WTC11 (cell line): ENCODE measurements around the gene CRISP1. TPM values are rescaled to one million over a fixed set of nuclear protein-coding genes. Genes with fewer than 3 reads are reported as not detected.

Experiments
- ATAC-seq: fragments of 200-7000 bp; cut with Tn5 transposase; 2 replicates; pipeline ENCODE4 v1.10.0; 2021; ENCODE audit warnings: mild to moderate bottlenecking, moderate library complexity
- CTCF ChIA-PET: fragments of 300-600 bp; sonication (Branson Sonifier 250); formaldehyde crosslinking; loops from one replicate; lab custom pipeline; 2021; ENCODE audit warnings: antibody characterized with exemption; lab: Charles Lee
- POLR2A ChIA-PET: fragments of 350-600 bp; sonication (Branson Sonifier 250); formaldehyde crosslinking; loops from one replicate; lab custom pipeline; 2021; ENCODE audit warnings: antibody characterized with exemption; lab: Charles Lee
- DNase-seq: peaks from one replicate; pipeline ENCODE4 v3.0.0; 2021; ENCODE audit warnings: low spot score
- H3K27ac Mint-ChIP-seq: 2 replicates; pipeline ENCODE4 v1.8.0; 2021; ENCODE audit warnings: mixed read lengths
- H3K27me3 Mint-ChIP-seq: 2 replicates; pipeline ENCODE4 v1.8.0; 2021; ENCODE audit warnings: low read depth, mild to moderate bottlenecking, moderate library complexity, mixed read lengths
- H3K36me3 Mint-ChIP-seq: 2 replicates; pipeline ENCODE4 v1.8.0; 2021; ENCODE audit warnings: mixed read lengths
- H3K4me1 Mint-ChIP-seq: 2 replicates; pipeline ENCODE4 v1.8.0; 2022; ENCODE audit warnings: mixed read lengths
- H3K4me3 Mint-ChIP-seq: 2 replicates; pipeline ENCODE4 v1.8.0; 2021; ENCODE audit warnings: mild to moderate bottlenecking, moderate library complexity, mixed read lengths
- H3K9me3 Mint-ChIP-seq: 2 replicates; pipeline ENCODE4 v1.8.0; 2021; ENCODE audit warnings: mixed read lengths
- ARID4B ChIP-seq: sonication (generic); formaldehyde crosslinking; IDR thresholded peaks from 2 replicates; pipeline ENCODE4 v1.8.0; 2023; ENCODE audit warnings: missing genetic modification reagents, mild to moderate bottlenecking, borderline replicate concordance
- ATF2 ChIP-seq: sonication (generic); formaldehyde crosslinking; IDR thresholded peaks from 2 replicates; pipeline ENCODE4 v1.8.1; 2022; ENCODE audit warnings: low read depth, missing genetic modification reagents, borderline replicate concordance
- CDX4 ChIP-seq: fragments of 250-450 bp; sonication (Bioruptor Pico); IDR thresholded peaks from 2 replicates; pipeline ENCODE4 v1.9.0; 2021; ENCODE audit warnings: moderate library complexity, mild to moderate bottlenecking, inconsistent platforms, borderline replicate concordance
- CREB1 ChIP-seq: sonication (generic); formaldehyde crosslinking; IDR thresholded peaks from 2 replicates; pipeline ENCODE4 v1.8.0; 2023; ENCODE audit warnings: mild to moderate bottlenecking, missing genetic modification reagents
- E2F5 ChIP-seq: sonication (generic); formaldehyde crosslinking; IDR thresholded peaks from 2 replicates; pipeline ENCODE4 v1.8.1; 2022; ENCODE audit warnings: mild to moderate bottlenecking, moderate library complexity, missing genetic modification reagents
- FOXJ3 ChIP-seq: sonication (generic); formaldehyde crosslinking; IDR thresholded peaks from 2 replicates; pipeline ENCODE4 v1.9.0; 2021; ENCODE audit warnings: missing genetic modification reagents, mild to moderate bottlenecking, borderline replicate concordance
- GTF2I ChIP-seq: fragments of 250-450 bp; sonication (Bioruptor Pico); conservative IDR thresholded peaks from 2 replicates; pipeline ENCODE4 v1.4.0; 2021; ENCODE audit warnings: mild to moderate bottlenecking
- HMGXB4 ChIP-seq: sonication (generic); formaldehyde crosslinking; IDR thresholded peaks from 2 replicates; pipeline ENCODE4 v1.8.1; 2023; ENCODE audit warnings: mild to moderate bottlenecking, moderate library complexity, missing genetic modification reagents
- IRF1 ChIP-seq: sonication (generic); formaldehyde crosslinking; IDR thresholded peaks from 2 replicates; pipeline ENCODE4 v1.8.0; 2023; ENCODE audit warnings: missing genetic modification reagents
- IRF2 ChIP-seq: sonication (generic); formaldehyde crosslinking; IDR thresholded peaks from 2 replicates; pipeline ENCODE4 v1.8.0; 2022; ENCODE audit warnings: low read depth, missing genetic modification reagents, borderline replicate concordance
- MYBL2 ChIP-seq: sonication (generic); formaldehyde crosslinking; IDR thresholded peaks from 2 replicates; pipeline ENCODE4 v1.8.1; 2023; ENCODE audit warnings: mild to moderate bottlenecking, moderate library complexity, missing genetic modification reagents
- NFE2L1 ChIP-seq: sonication (generic); formaldehyde crosslinking; IDR thresholded peaks from 2 replicates; pipeline ENCODE4 v1.8.1; 2023; ENCODE audit warnings: missing genetic modification reagents
- NFYB ChIP-seq: sonication (generic); formaldehyde crosslinking; conservative IDR thresholded peaks from 2 replicates; pipeline ENCODE4 v1.8.0; 2022; ENCODE audit warnings: low read depth, missing genetic modification reagents
- NR3C1 ChIP-seq: sonication (generic); formaldehyde crosslinking; conservative IDR thresholded peaks from 2 replicates; pipeline ENCODE4 v1.8.1; 2023; ENCODE audit warnings: low read depth, mild to moderate bottlenecking, missing genetic modification reagents
- TEAD1 ChIP-seq: sonication (generic); formaldehyde crosslinking; IDR thresholded peaks from 2 replicates; pipeline ENCODE4 v1.8.0; 2022; ENCODE audit warnings: mild to moderate bottlenecking, missing genetic modification reagents
- TEAD4 ChIP-seq: sonication (generic); formaldehyde crosslinking; IDR thresholded peaks from 2 replicates; pipeline ENCODE4 v1.8.0; 2022; ENCODE audit warnings: mild to moderate bottlenecking, missing genetic modification reagents
- TP53 ChIP-seq: sonication (generic); formaldehyde crosslinking; IDR thresholded peaks from 2 replicates; pipeline ENCODE4 v1.8.1; 2023; ENCODE audit warnings: mild to moderate bottlenecking, missing genetic modification reagents
- ZMAT4 ChIP-seq: fragments of 250-450 bp; sonication (Bioruptor Pico); IDR thresholded peaks from 2 replicates; pipeline ENCODE4 v1.9.0; 2021; ENCODE audit warnings: mild to moderate bottlenecking
- ZNF423 ChIP-seq: fragments of 250-450 bp; sonication (Bioruptor Pico); IDR thresholded peaks from 2 replicates; pipeline ENCODE4 v2.1.2; 2022; ENCODE audit warnings: mild to moderate bottlenecking, moderate library complexity
- ZNF671 ChIP-seq: fragments of 250-450 bp; sonication (Bioruptor Pico); IDR thresholded peaks from 2 replicates; pipeline ENCODE4 v1.8.0; 2021; ENCODE audit warnings: mild to moderate bottlenecking
- ZSCAN18 ChIP-seq: fragments of 250-450 bp; sonication (Bioruptor Pico); IDR thresholded peaks from 2 replicates; pipeline ENCODE4 v2.1.2; 2022; ENCODE audit warnings: mild to moderate bottlenecking, moderate library complexity
- total RNA-seq: library from RNA; stranded (reverse); gene quantifications from 3 replicates; pipeline ENCODE4 v1.2.3, GENCODE V29; 2021

Gene CRISP1
- total RNA-seq, 1 experiment from 2014 or later = not detected

GRCh38 chr6:49892280-49892679, 25.9 kb upstream of the CRISP1 start (continued):
- TF ChIP-seq ARID4B (no peak), GTF2I (CRISPR knock-in tag) (no peak), NR3C1 (CRISPR knock-in tag) (no peak), CREB1 (CRISPR knock-in tag) (no peak), IRF1 (no peak), TEAD4 (CRISPR knock-in tag) (no peak)

GRCh38 chr6:49890988-49891387, 24.7 kb upstream of the CRISP1 start:
- no peak overlapping the region for H3K27ac Mint-ChIP-seq
- peaks cover 30% of the 10 kb centered on the region for H3K9me3 Mint-ChIP-seq
- POLR2A ChIA-PET = no interaction called here
- ATAC-seq (peak; percentile 92), DNase-seq (no peak)
- peaks cover 99% of the 10 kb centered on the region for H3K27me3 Mint-ChIP-seq
- CTCF ChIA-PET = interaction anchor here (0.6 to 4.1 kb wide), 7 partner anchors 20 to 268 kb away, joined by 3 to 19 read pairs (median 4); no protein-coding TSS in a partner anchor
- TF ChIP-seq E2F5 (CRISPR knock-in tag) = no peak
- peak; percentile 59; the same call in 1 of the 2 replicates for TF ChIP-seq TEAD1 (CRISPR knock-in tag)
- peak; percentile 49; the same call in 1 of the 2 replicates for TF ChIP-seq TEAD4 (CRISPR knock-in tag)
- no peak for TF ChIP-seq CDX4 (CRISPR knock-in tag)
- peaks cover 36% of the 10 kb centered on the region for H3K4me1 Mint-ChIP-seq
- H3K4me3 Mint-ChIP-seq = no peak overlapping the region; the same call in 1 of the 2 replicates
- peaks cover 27% of the 10 kb centered on the region for H3K36me3 Mint-ChIP-seq

- ChIA-PET CTCF (interaction anchor here (4.1 kb wide), 1 partner anchor 142 kb away, joined by 19 read pairs; no protein-coding TSS in a partner anchor), POLR2A (no interaction called here)
- H3K4me1 Mint-ChIP-seq = peaks cover 36% of the 10 kb centered on the region
- ATAC-seq (no peak), DNase-seq (no peak)
- H3K9me3 Mint-ChIP-seq = peaks cover 16% of the 10 kb centered on the region
- no peak overlapping the region for H3K4me3 Mint-ChIP-seq
- peaks cover 16% of the 10 kb centered on the region for H3K36me3 Mint-ChIP-seq
- no peak overlapping the region for H3K27ac Mint-ChIP-seq
- peaks cover 98% of the 10 kb centered on the region for H3K27me3 Mint-ChIP-seq
- TF ChIP-seq NFE2L1 (CRISPR knock-in tag) (no peak), ZSCAN18 (CRISPR knock-in tag) (no peak), TP53 (CRISPR knock-in tag) (no peak), FOXJ3 (no peak), ZMAT4 (no peak), NFYB (CRISPR knock-in tag) (no peak), ZNF423 (CRISPR knock-in tag) (no peak), IRF2 (CRISPR knock-in tag) (no peak), ZNF671 (CRISPR knock-in tag) (no peak), MYBL2 (CRISPR knock-in tag) (no peak), HMGXB4 (CRISPR knock-in tag) (no peak), ATF2 (CRISPR knock-in tag) (no peak)
These were observed 22.6 kb upstream of the CRISP1 start for GRCh38 chr6:49888742-49889431.
